ENCODE measurements around the gene IL18R1.

Gene IL18R1

DNA sequence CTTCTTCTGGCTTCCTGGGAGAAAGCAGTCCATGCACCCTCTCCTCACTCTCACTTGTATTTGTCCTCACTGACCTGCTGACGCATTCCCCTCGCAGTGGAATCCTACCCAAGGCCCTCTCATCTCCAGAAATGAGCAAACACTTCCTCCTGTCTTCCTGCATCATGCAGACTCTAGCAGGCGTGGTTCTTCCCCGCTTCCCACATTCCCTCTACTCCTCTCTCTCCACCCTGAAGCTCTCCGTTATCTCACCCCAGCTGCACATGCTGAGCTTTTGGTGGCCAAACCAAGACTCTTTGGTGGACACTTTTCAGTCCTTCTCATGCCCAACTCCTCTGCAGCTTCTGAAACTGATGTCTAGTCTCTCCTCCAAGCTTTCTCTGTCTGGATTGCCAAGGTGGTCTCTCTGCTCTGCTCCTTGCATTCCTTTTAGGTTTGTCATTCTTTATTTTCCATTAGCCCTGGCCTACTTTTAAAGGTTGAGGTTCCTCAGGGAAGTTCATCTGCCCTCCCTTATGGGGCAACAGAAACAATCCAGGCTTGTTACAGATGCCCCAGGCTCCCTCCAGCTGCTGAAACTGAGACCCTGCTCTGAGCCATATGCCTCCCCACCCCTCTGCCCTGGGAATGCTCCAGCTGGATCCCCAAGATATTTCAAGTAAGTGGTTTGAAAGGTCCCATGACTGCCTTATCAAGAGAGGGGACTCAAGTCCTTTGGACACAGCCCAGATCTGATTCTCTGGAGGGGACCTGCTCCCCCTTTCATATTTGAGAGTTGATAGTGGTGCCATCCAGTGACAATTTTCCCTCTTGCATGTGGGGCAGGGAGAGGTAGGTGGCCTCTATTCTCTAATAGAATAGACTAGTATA, 66.5 kb downstream of the IL18R1 start:
- Histone ChIP-seq H3K4me2 (ENCODE audit: low read length) (no peak overlapping the region), H2BK15ac (replicated peaks; ENCODE audit: low read depth) (no peak overlapping the region), H3K4me3 (ENCODE audit: low read length) (no peak overlapping the region), H3K9ac (ENCODE audit: low read length) (no peak overlapping the region), H4K5ac (ENCODE audit: low read length) (no peak overlapping the region), H3K56ac (ENCODE audit: low read length) (no peak overlapping the region), H3K4me1 (ENCODE audit: control insufficient read depth, low read depth, low read length) (no peaks in the 10 kb centered on the region), H3K79me2 (ENCODE audit: control insufficient read depth, insufficient read depth, low read length) (no peaks in the 10 kb centered on the region), H3K4ac (ENCODE audit: low read depth, low read length) (no peak overlapping the region), H3K79me1 (ENCODE audit: low read length) (no peaks in the 10 kb centered on the region), H3K27me3 (ENCODE audit: insufficient read depth, low read length, poor library complexity) (no peaks in the 10 kb centered on the region), H3K36me3 (ENCODE audit: control insufficient read depth, insufficient read depth, low read length) (no peaks in the 10 kb centered on the region), H3K23ac (ENCODE audit: low read length) (no peak overlapping the region), H3K18ac (ENCODE audit: low read length) (no peak overlapping the region), H2AK5ac (ENCODE audit: low read length) (no peak overlapping the region), H4K8ac (ENCODE audit: low read depth, low read length) (no peak overlapping the region), H2BK120ac (ENCODE audit: low read depth, low read length) (no peak overlapping the region), H2BK5ac (ENCODE audit: low read length) (no peak overlapping the region), H3K27ac (ENCODE audit: low read depth, low read length) (no peak overlapping the region)
- no CpG with 5 or more reads among the region's 5 CpGs for WGBS (ENCODE audit: extremely low coverage, insufficient coverage, low lambda C conversion rate)
- DNase-seq, result no peak

DNA sequence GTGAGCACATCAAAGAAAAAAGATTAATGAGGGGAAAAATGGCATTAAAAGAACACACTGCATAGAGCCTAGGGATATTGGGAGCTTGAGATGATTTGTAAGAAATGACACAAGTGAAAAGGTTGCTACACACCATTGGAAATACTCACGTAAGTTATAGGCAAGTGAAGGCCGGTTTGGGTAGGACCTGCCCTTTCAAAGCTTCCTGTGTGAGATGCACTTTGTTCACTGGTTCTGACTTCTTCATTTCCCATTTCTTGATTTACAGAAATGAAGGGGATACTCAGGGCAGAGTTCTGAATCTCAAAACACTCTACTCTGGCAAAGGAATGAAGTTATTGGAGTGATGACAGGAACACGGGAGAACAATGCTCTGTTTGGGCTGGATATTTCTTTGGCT, 67.3 kb downstream of the IL18R1 start, which contains the start of gene IL18RAP:
IL18RAP (plus strand) TSS at position 251 of the 400 bp plus-strand sequence; CDS start at position 369, 118 bp downstream.
- Histone ChIP-seq H3K23ac (ENCODE audit: low read length) (no peak within 1 kb of the TSS), H2BK15ac (replicated peaks; ENCODE audit: low read depth) (no peak within 1 kb of the TSS), H2BK120ac (ENCODE audit: low read depth, low read length) (no peak within 1 kb of the TSS), H3K18ac (ENCODE audit: low read length) (no peak within 1 kb of the TSS), H2BK5ac (ENCODE audit: low read length) (no peak within 1 kb of the TSS), H3K56ac (ENCODE audit: low read length) (no peak within 1 kb of the TSS), H3K36me3 (ENCODE audit: control insufficient read depth, insufficient read depth, low read length) (no peaks in the 10 kb centered on the region), H3K27ac (ENCODE audit: low read depth, low read length) (no peak within 1 kb of the TSS), H3K4ac (ENCODE audit: low read depth, low read length) (no peak within 1 kb of the TSS), H2AK5ac (ENCODE audit: low read length) (no peak within 1 kb of the TSS), H3K79me2 (ENCODE audit: control insufficient read depth, insufficient read depth, low read length) (no peaks in the 10 kb centered on the region), H4K8ac (ENCODE audit: low read depth, low read length) (no peak within 1 kb of the TSS), H3K9ac (ENCODE audit: low read length) (no peak within 1 kb of the TSS), H3K79me1 (ENCODE audit: low read length) (no peaks in the 10 kb centered on the region), H3K4me3 (ENCODE audit: low read length) (no peak within 1 kb of the TSS), H3K4me1 (ENCODE audit: control insufficient read depth, low read depth, low read length) (no peaks in the 10 kb centered on the region), H3K4me2 (ENCODE audit: low read length) (no peak within 1 kb of the TSS), H4K5ac (ENCODE audit: low read length) (no peak within 1 kb of the TSS), H3K27me3 (ENCODE audit: insufficient read depth, low read length, poor library complexity) (no peaks in the 10 kb centered on the region)
- no peak for DNase-seq
- WGBS (ENCODE audit: extremely low coverage, insufficient coverage, low lambda C conversion rate), result no CpG with 5 or more reads among the region's 3 CpGs

DNA sequence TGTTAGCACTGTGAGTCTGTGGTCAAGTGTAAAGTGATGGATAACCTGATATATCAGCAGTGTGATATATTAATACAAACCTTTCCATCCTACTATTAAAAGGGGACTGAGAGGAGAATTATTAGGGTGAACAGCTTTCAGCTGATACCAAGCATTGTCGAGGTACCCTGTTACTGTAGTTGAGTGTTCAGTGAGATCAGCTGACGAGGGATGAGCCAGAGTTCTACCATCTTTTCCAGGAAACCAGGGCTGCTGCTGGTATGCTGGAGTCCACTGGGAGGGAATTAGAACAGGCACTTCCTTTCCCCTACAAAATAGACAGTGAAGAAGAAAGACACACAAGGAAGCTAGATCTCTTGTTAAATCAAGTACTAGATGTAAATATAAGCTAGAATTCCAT, 67.8 kb downstream of the IL18R1 start:
- H3K36me3 ChIP-seq (ENCODE audit: control insufficient read depth, insufficient read depth, low read length), result no peaks in the 10 kb centered on the region
- H2AK5ac ChIP-seq (ENCODE audit: low read length), result no peak overlapping the region
- H3K79me2 ChIP-seq (ENCODE audit: control insufficient read depth, insufficient read depth, low read length), result no peaks in the 10 kb centered on the region
- no peak overlapping the region for H2BK5ac ChIP-seq (ENCODE audit: low read length)
- no peak overlapping the region for H4K8ac ChIP-seq (ENCODE audit: low read depth, low read length)
- H3K23ac ChIP-seq (ENCODE audit: low read length), result no peak overlapping the region
- H3K56ac ChIP-seq (ENCODE audit: low read length), result no peak overlapping the region
- no peak overlapping the region for H3K4ac ChIP-seq (ENCODE audit: low read depth, low read length)
- WGBS (ENCODE audit: extremely low coverage, insufficient coverage, low lambda C conversion rate), result no CpG with 5 or more reads among the region's 2 CpGs
- no peak overlapping the region for H3K4me2 ChIP-seq (ENCODE audit: low read length)
- no peaks in the 10 kb centered on the region for H3K27me3 ChIP-seq (ENCODE audit: insufficient read depth, low read length, poor library complexity)
- no peak overlapping the region for H3K4me3 ChIP-seq (ENCODE audit: low read length)
- H2BK15ac ChIP-seq (replicated peaks; ENCODE audit: low read depth), result no peak overlapping the region
- no peaks in the 10 kb centered on the region for H3K4me1 ChIP-seq (ENCODE audit: control insufficient read depth, low read depth, low read length)
- H3K18ac ChIP-seq (ENCODE audit: low read length), result no peak overlapping the region
- no peak overlapping the region for H4K5ac ChIP-seq (ENCODE audit: low read length)
- no peaks in the 10 kb centered on the region for H3K79me1 ChIP-seq (ENCODE audit: low read length)
- no peak for DNase-seq
- no peak overlapping the region for H2BK120ac ChIP-seq (ENCODE audit: low read depth, low read length)
- no peak overlapping the region for H3K9ac ChIP-seq (ENCODE audit: low read length)
- H3K27ac ChIP-seq (ENCODE audit: low read depth, low read length), result no peak overlapping the region

DNA sequence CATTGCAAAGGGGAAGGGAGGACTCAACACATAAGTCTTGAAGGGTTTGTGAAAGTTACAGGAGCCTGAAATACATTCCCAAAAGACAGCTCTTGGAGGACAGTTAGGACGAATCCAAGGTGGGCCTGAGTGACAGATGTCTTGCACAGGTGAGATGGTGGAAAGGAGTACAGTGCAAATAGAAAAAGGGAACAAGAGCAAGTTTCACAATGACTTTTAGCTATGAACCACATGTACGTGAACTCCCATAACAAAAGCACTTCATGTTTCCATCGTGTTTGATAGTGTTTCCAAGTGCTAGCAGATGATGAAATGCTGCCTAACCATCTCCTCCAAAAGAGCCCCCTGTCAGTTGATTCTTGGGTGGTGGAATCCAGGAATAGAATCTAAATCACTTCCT, 69.2 kb downstream of the IL18R1 start:
- H3K4ac ChIP-seq (ENCODE audit: low read depth, low read length), result no peak overlapping the region
- H4K5ac ChIP-seq (ENCODE audit: low read length), result no peak overlapping the region
- H3K27me3 ChIP-seq (ENCODE audit: insufficient read depth, low read length, poor library complexity), result no peaks in the 10 kb centered on the region
- no peaks in the 10 kb centered on the region for H3K4me1 ChIP-seq (ENCODE audit: control insufficient read depth, low read depth, low read length)
- no peak overlapping the region for H2BK5ac ChIP-seq (ENCODE audit: low read length)
- H2BK120ac ChIP-seq (ENCODE audit: low read depth, low read length), result no peak overlapping the region
- H3K18ac ChIP-seq (ENCODE audit: low read length), result no peak overlapping the region
- no peak overlapping the region for H3K56ac ChIP-seq (ENCODE audit: low read length)
- H2AK5ac ChIP-seq (ENCODE audit: low read length), result no peak overlapping the region
- H3K4me2 ChIP-seq (ENCODE audit: low read length), result no peak overlapping the region
- no peak for DNase-seq
- H3K9ac ChIP-seq (ENCODE audit: low read length), result no peak overlapping the region
- H3K27ac ChIP-seq (ENCODE audit: low read depth, low read length), result no peak overlapping the region
- H4K8ac ChIP-seq (ENCODE audit: low read depth, low read length), result no peak overlapping the region
- H3K79me2 ChIP-seq (ENCODE audit: control insufficient read depth, insufficient read depth, low read length), result no peaks in the 10 kb centered on the region
- H3K36me3 ChIP-seq (ENCODE audit: control insufficient read depth, insufficient read depth, low read length), result no peaks in the 10 kb centered on the region
- no CpG with 5 or more reads among the region's 3 CpGs for WGBS (ENCODE audit: extremely low coverage, insufficient coverage, low lambda C conversion rate)
- no peak overlapping the region for H2BK15ac ChIP-seq (replicated peaks; ENCODE audit: low read depth)
- no peak overlapping the region for H3K23ac ChIP-seq (ENCODE audit: low read length)
- H3K4me3 ChIP-seq (ENCODE audit: low read length), result no peak overlapping the region
- H3K79me1 ChIP-seq (ENCODE audit: low read length), result no peaks in the 10 kb centered on the region

DNA sequence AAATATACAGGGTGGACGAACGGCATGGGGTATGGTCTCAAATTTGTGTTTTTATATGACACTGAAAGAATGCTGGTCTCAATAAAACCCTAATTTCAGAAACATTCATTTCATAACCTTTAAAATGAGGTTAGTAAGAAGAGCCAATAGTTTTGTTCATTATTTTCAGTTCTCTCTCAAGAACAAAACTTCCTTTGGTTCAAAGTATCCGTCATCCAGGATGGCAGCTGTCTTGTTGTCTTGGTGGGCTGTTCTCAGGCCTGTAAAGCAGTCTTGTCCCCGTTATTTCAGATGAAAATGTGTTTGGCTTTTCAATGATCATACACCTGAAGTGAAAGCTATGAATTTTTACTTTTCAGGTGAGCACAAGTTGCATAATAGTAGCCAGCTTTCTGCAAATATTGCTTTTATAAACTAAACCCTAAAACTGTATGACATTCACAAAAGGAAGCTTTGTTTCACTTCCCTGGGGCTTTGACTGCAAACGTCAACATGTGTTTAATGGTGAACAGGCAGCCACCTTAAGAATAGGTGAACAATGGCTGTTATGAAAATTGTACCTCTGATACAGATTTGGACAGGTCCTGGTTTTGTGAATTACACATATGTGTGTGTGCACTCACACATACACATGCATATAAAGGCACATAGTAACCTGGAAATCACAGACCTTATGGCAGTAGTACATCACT, 70.0 kb downstream of the IL18R1 start:
- Histone ChIP-seq H3K56ac (ENCODE audit: low read length) (no peak overlapping the region), H3K27me3 (ENCODE audit: insufficient read depth, low read length, poor library complexity) (no peaks in the 10 kb centered on the region), H3K36me3 (ENCODE audit: control insufficient read depth, insufficient read depth, low read length) (no peaks in the 10 kb centered on the region), H2AK5ac (ENCODE audit: low read length) (no peak overlapping the region), H4K8ac (ENCODE audit: low read depth, low read length) (no peak overlapping the region), H3K27ac (ENCODE audit: low read depth, low read length) (no peak overlapping the region), H4K5ac (ENCODE audit: low read length) (no peak overlapping the region), H3K4me1 (ENCODE audit: control insufficient read depth, low read depth, low read length) (no peaks in the 10 kb centered on the region), H3K4me3 (ENCODE audit: low read length) (no peak overlapping the region), H3K79me2 (ENCODE audit: control insufficient read depth, insufficient read depth, low read length) (no peaks in the 10 kb centered on the region), H3K23ac (ENCODE audit: low read length) (no peak overlapping the region), H3K79me1 (ENCODE audit: low read length) (no peaks in the 10 kb centered on the region), H3K4me2 (ENCODE audit: low read length) (no peak overlapping the region), H3K4ac (ENCODE audit: low read depth, low read length) (no peak overlapping the region), H2BK5ac (ENCODE audit: low read length) (no peak overlapping the region), H2BK120ac (ENCODE audit: low read depth, low read length) (no peak overlapping the region), H3K18ac (ENCODE audit: low read length) (no peak overlapping the region), H2BK15ac (replicated peaks; ENCODE audit: low read depth) (no peak overlapping the region), H3K9ac (ENCODE audit: low read length) (no peak overlapping the region)
- no peak for DNase-seq
- WGBS (ENCODE audit: extremely low coverage, insufficient coverage, low lambda C conversion rate), result no CpG with 5 or more reads among the region's 5 CpGs

Data from mesendoderm (in vitro differentiated cells).